Activated CD8-positive, alpha-beta memory T cell treated with anti-CD3 and anti-CD28 coated beads for 4 hours (primary cell): Measurements from ENCODE around the gene RPUSD1.

Source experiments
- DNase-seq, 2 donors: peaks; one replicate each; pipeline ENCODE4 v3.0.0-alpha.2; 2020; ENCODE audit warnings: low read depth in 2 of 2

RPUSD1 gene

DNA sequence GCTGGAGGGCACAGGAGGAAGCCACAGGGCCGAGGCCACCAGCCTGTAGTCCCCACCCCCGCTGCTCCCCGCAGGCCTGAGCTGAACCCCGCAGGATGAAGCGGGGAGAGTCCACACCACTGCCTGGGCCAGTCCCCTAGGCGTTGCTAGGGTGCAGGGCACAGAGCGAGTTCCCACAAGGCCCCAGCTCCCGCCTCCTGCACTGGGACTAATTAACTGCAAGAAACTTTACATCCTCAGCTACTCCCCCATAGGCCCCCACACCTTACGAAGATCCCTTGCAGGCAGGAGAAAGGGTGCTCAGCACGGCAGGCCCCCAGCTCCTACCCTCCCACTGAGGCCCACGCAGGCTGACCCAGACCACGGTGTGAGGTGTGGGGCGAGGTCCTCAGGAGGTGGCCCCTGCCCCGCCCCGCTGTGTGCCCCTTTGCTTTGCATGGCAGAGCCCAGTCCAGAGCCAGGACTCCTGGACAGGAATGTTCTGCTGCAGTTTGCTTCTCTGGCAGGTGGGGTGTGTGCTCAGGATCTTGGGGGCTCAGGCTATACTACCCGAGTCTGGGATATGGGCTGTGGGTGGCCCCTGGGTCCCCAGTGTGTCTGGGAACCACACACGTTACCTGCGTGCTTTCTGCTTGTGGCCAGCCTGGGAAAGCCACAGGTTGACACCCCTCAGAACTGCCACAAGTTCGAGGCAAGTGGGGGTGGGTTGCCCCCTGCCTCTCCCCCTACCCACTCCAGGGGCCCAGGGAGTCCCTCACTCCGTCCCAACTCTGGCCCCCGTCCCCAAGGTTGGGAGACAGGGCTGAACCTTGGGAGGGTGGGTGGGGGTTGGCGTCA is 11.1 kb upstream of the RPUSD1 start:
- no peak for DNase-seq

- no peak for DNase-seq
These were observed 10.5 kb upstream of the RPUSD1 start for GRCh38 chr16:798666-799065.

DNA sequence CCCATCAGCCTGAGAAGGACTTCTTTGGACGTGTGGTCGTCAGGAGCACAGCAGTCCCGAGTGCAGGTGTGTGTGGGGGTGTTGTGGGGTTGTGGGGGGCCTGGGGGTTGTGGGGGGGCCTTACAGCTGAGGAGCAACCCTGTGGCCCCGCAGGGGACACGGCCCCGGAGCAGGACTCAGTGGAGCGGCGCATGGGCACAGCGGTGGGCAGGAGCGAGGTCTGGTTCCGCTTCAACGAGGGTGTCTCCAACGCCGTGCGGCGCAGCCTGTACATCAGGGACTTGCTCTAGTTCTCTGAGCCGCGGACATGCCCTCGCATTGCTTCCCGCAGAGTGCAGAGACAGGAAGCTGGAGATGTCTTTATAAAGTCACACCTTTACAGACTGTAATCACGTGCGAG is 9.5 kb upstream of the RPUSD1 start:
- no peak for DNase-seq

DNA sequence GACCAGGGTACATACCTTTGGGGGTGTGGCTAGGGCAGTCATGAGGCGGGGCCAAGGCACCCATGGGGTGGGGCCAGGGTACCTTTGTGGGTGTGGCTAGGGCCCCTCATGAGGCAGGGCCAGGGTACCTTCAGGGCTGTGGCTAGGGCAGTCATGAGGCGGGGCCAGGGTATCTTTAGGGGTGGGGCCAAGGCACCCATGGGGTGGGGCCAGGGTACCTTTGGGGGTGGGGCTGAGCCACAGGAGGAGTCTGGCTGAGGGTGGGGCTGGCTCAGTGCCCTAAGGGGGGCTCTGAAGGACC is 8.9 kb upstream of the RPUSD1 start:
- no peak for DNase-seq

GRCh38 chr16:796296-797119 is 8.3 kb upstream of the RPUSD1 start:
- no peak for DNase-seq

DNA sequence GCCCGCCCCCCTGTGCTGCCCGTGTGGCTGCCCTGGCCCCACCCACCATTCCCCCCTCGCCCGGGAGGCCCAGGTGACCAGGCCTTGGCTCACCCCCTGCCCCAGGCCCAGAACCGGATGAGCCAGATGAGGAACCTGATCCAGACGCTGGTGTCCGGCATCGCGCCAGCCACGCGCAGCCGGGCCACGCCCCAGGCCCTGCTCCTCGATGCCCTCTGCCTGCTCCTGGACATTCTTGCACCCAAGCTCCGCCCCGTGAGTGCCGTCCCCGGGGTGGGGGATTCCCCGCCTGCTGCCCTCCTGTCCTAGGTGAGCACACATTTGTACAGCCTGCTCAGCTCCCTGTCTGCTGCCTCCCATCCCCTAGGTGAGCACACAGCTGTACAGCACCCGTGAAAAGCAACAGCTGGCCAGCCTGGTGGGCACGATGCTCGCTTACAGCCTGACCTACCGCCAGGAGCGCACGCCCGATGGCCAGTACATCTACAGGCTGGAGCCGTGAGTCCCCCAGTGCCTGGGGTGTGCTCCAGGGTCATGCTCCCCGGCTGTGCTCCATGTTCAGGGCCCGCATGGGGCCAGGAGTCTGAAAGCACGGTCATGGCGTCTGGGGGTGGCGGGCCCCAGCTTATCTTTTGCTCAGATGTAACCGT is 7.5 kb upstream of the RPUSD1 start:
- no peak for DNase-seq

GRCh38 chr16:794853-795466 is 6.8 kb upstream of the RPUSD1 start:
- DNase-seq = no peak

- DNase-seq = no peak
These were observed 6.1 kb upstream of the RPUSD1 start for GRCh38 chr16:794091-794822.

- DNase-seq = no peak
These were observed 5.2 kb upstream of the RPUSD1 start for GRCh38 chr16:793414-793813.

DNA sequence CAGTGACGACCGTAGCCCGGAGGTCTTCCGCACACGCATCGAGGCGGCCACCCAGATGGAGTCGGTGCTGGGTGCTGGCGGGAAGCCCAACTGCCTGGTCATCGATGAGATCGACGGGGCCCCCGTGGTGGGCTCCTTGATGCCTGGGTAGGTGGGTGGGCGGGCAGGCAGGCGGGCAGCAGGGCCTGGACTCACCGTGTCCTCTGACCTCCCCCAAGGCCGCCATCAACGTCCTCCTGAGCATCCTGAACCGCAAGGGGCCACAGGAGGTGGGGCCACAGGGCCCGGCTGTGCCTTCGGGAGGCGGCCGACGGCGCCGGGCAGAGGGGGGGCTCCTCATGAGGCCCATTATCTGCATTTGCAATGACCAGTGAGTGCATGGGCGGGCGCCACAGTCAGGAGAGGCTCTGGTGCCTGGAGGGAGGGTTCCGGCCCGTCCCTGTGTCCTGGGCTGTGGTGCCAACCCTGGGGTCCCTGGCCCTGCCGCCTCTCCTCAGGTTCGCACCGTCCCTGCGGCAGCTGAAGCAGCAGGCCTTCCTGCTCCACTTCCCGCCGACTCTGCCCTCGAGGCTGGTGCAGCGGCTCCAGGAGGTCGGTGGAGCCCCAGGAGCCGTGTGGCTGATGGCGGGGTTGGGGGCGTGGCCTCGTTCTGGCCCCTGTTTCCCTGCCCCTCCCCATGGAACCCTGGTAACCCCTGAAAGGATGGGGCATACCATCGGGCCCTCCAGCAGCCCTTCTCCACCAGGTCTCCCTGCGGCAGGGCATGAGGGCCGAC is 4.2 kb upstream of the RPUSD1 start:
- no peak for DNase-seq

GRCh38 chr16:791131-791530 is 3.0 kb upstream of the RPUSD1 start:
- DNase-seq = no peak

DNA sequence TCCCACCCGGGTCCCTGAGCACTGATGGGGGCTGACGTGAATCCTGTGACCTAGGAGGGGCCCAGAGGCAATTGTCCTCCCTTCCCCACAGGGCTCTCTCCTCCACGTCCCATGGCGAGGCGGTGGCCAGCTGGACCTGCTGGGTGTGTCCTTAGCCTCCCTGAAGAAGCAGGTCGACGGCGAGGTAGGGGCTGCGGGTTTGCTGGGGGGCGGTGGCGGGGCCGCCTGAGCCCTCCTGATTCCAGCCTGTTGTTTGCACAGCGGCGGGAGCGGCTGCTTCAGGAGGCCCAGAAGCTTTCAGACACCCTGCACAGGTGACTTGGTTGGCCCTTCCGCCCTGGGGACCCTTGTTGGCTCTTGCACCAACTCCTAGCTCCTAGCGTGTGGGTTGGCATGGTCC is 1.9 kb upstream of the RPUSD1 start:
- DNase-seq = no peak

DNA sequence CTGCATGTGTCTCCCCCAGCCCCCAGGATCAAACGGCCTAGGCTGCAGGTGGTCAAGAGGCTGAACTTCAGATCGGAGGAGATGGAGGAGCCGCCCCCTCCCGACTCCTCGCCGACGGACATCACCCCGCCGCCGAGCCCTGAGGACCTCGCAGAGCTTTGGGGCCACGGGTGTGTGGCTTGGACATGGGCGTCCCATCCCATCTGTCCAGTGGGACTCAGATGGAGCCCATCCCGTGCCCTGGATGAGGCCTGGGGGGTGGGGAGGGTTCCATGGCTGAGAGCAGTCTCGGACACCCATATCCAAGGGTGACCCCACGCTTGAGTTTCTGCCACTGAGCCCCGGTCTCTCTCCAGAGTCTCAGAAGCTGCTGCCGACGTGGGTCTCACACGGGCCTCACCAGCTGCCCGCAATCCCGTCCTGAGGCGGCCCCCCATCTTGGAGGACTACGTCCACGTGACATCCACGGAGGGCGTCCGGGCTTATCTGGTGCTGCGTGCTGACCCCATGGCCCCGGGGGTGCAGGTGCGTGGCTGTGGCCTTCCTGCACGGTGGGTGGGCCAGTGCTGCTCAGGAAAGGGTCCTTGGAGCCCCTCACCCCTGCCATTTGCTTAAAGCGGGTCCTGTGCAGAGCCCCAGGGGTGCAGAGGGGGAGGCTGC is 1.1 kb upstream of the RPUSD1 start:
- no peak for DNase-seq

DNA sequence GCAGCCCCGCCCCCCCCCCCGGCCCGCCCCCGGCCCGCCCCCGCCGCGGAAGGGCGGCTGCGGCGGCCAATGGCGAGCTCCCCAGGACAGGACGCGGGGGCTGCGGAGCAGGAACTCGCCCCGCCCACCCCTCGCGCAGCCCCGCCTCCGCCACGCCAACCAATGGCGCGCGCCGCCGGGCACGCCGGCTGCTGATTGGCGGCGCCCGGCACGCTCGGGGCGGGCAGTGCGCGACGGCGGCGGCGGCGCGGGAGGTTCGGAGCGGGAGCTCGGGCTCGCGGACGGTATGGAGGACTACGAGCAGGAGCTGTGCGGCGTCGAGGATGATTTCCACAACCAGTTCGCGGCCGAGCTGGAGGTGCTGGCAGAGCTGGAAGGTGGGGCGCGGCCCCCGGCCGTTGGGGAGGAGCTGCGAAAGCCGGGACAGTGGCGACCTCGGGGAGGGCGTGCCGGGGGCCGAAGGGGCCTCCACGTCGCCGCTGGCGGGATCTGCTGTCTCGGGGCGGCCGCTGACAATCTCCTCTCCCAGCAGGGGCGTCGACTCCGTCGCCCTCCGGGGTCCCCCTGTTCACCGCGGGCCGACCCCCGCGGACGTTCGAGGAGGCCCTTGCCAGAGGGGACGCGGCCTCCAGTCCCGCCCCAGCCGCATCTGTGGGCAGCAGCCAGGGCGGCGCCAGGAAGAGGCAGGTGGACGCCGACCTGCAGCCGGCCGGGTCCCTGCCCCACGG is 382 bp upstream of the RPUSD1 start, which contains the start of gene CHTF18:
Gene CHTF18, plus strand, starts transcription at position 222 of the 728 bp plus-strand sequence. Its CDS starts 65 bp downstream, at position 287.
- peak; percentile 82 to 84 for DNase-seq

DNA sequence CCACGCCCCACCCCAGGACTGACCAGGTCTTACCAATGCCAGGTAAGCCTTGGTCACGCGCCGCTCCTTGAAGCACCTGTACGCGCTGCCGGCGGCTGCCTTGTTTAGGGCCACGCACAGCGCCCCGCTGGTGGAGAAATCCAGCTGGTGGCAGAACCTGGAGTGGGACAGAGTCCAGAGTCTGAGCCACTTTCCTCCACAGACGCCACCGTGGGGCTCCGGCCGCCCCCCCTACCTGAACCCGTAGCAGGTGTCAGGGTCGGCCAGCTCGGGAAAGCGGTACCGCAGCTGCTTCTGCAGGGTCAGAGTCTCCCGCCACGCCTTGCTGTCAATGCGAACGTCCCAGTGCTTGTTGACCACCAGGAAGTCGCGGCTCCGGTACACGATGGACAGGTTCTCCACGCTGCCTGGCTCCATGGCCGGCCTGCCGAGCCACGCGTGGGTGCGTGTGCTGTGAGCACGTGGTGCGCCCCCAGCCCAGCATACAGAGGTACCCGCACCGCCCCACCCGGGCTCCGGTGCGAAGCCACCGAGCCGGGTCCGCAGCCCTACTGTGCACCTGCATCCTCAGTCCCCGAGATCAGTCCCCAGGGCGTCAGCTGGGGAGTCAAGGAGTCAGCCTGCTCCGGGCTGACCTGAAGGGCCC is 737 bp downstream of the RPUSD1 start:
- no peak for DNase-seq

DNA sequence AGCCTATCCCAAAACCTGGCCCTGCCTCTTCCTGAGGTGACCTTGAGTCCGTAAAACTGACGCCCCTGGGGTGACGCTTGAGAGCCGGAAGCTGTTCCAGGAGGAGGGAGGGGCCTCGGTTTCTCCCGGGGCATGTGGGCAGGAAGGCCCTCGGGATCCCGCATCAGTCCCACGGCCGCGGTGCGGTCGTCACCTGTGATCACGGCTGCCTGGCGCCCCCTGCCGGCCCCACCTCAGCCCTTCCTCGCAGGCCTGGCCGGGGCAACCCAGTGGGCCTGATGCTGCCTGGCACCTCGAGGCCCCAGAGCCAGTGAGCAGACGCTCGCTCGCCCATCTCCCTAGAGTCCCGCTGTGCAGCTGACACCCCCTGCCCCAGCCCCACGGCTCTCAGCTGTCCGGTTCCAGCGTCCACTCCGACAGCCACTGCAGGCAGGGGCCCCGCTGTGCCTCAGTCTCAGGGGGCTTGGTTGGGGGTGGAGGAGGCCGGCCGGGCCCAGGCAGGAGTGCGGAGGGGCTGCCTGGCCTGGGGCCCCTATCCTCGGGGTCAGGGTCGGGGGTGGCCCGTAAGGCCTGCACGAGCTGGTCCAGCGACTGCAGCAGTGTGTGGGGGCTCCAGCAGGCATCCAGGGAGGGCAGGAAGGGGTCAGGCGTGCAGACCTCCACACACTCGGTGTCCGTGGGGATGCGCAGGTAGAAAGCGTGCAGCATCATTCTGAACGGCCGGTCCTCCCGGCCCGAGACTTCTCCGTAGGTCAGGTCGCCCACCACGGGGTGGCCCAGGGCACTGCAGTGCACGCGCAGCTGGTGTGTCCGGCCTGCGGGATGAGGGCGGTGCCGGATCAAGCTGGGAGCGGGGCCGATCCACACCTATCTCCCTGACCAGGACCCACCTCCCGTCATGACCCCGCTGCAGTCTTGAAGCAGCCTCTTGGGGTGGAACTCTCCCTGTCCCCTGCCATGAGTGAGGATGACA is 2.3 kb downstream of the RPUSD1 start:
- peak; percentile 36 to 55 for DNase-seq

DNA sequence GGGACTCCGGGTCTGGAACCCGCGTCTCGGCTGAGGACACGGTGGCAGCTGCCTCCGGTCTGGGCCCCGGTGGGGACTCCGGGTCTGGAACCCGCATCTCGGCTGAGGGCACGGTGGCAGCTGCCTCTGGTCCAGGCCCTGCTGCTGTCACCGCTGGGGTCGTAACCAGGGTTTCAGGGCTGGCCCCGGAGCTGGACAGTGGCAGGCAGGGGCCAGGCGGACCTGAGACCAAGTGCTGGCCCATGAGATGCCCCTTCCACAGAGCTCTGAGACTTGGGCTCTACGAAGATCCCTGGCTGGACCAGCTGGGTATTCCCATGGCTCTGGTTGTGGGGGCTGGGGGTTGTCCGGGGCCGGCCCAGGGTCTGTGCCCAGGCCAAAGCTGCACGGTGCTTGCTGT is 3.8 kb downstream of the RPUSD1 start:
- DNase-seq = no peak
